HG03354 (cell line): ENCODE measurements around the gene KIF16B.
"Not testable (repeated sequence)": the region's sequence is repeated elsewhere in the genome, so short reads cannot be mapped to it uniquely, and the experiment has no call there.

ENCODE experiments used
- ATAC-seq: cut with Tn5 transposase; IDR thresholded peaks from one replicate; pipeline ENCODE4 v1.9.1; 2021; ENCODE audit warnings: mild to moderate bottlenecking; ENCODE audit not compliant: unreplicated experiment, poor library complexity, severe bottlenecking

KIF16B gene

GRCh38 chr20:16531485-16531884 is 41.8 kb downstream of the KIF16B start:
- no peak for ATAC-seq

- no peak for ATAC-seq
Measured at GRCh38 chr20:16530201-16530681, 43.0 kb downstream of the KIF16B start.

- ATAC-seq = no peak
Measured at GRCh38 chr20:16528078-16528477, 45.2 kb downstream of the KIF16B start.

DNA sequence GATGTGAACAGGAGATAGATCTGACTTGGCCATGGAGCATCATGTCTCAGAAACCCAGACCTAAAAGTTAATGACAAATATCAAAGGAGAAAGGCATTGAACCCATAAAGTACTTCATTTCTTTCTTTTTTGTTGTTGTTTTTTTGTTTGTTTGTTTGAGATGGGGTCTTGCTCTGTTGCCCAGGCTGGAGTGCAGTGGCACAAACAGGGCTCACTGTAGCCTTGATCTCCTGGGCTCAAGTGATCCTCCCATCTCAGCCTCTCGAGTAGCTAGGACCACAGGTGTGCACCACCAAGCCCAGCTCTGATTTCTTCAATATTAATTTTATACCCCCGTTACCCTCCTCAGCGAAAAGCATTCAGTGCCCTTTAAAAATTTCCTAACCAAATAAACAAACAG is 45.8 kb downstream of the KIF16B start:
- no peak for ATAC-seq

GRCh38 chr20:16526433-16527380 is 46.5 kb downstream of the KIF16B start:
- ATAC-seq = no peak

GRCh38 chr20:16522651-16523050 is 50.6 kb downstream of the KIF16B start:
- ATAC-seq = not testable (repeated sequence)

DNA sequence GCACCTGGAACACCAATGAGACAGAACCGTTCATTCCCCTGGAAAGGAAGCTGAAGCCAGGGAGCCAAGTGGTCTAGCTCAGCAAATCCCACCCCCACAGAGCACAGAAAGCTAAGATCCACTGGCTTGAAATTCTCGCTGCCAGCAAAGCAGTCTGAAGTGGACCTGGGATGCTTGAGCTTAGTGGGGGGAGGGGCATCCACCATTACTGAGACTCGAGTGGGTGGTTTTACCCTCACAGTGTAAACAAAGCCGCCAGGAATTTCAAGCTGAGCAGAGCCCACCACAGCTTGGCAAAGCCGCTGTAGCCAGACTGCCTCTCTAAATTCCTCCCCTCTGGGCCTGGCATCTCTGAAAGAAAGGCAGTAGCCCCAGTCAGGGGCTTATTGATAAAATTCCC is 53.1 kb downstream of the KIF16B start:
- no peak for ATAC-seq

- not testable (repeated sequence) for ATAC-seq
Measured at GRCh38 chr20:16519673-16520072, 53.6 kb downstream of the KIF16B start.

DNA sequence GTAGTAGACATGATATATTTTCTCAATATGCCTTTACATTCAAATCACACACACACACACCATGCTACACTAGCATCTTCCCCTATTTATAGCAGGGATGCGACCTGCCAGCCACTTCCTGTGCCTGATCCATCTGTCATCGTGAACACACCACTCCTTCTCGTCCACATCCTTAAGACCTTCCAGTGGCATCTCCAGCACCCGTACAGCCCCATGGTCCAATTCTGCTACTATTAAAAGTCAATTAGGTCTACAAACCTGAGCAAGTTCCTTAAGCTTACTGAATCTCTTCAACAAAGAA is 54.5 kb downstream of the KIF16B start:
- ATAC-seq = no peak

- no peak for ATAC-seq
Measured at GRCh38 chr20:16517946-16518783, 55.1 kb downstream of the KIF16B start.

GRCh38 chr20:16516794-16517193 is 56.5 kb downstream of the KIF16B start:
- no peak for ATAC-seq

DNA sequence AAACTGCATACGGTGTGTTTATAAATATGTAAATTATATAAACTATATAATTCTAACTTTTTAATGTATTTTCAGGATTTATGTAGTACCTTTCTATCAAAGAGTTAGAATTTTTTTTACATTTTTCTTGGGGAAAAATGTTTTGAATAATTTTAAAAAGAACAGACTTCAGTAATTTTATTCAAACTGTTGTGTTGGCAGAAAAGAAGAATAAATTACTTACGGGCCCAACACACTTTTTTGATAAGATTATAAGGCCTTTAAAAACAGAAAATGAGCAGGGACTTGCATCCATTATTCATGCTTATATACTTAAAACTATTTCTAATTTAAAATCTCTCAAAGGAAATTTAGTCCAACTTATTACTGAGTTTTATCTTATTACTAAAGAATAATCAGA is 58.2 kb downstream of the KIF16B start:
- no peak for ATAC-seq

DNA sequence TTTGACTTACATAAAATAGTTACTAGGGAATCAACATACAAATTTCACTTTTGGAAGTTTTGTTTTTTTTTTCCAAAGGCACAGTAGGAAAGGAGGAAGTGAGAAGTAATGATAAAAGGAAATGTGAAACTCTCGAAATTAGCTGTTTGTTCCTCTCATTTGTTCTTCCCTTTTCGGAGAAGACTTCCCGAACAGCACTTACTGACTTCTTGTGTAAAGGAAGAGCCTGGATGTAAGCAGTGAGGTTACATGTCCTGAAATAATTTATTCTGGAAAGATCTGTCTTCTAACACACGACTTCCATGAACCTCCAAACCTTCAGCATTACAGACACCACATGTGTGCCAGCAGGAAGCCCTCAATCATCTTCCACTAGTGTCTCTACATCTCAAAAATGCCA is 59.1 kb downstream of the KIF16B start:
- no peak for ATAC-seq

- ATAC-seq = no peak
Measured at GRCh38 chr20:16505894-16506293, 67.4 kb downstream of the KIF16B start.

- no peak for ATAC-seq
Measured at GRCh38 chr20:16501301-16501700, 71.9 kb downstream of the KIF16B start.

GRCh38 chr20:16500197-16500596 is 73.1 kb downstream of the KIF16B start:
- no peak for ATAC-seq

GRCh38 chr20:16498526-16499253 is 74.6 kb downstream of the KIF16B start:
- no peak for ATAC-seq

DNA sequence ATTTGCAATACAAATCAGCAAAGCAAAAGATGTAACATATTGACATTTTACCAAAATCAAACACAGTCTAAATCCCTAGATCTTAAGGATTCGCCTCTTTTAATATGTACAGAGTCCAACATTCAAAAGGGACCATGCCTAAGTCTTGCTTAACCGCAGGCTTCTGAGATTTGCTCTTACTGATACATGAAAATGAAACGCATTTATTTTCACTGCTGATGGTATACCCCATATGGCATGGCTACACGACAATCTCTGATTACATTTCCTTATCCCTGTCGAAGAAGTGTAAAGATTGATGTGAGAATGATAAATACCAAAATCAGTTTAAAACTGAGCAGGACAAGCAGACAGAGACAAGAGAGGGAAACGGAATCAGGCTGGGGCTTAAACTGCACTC is 75.4 kb downstream of the KIF16B start:
- ATAC-seq = no peak

GRCh38 chr20:16493486-16493885 is 79.8 kb downstream of the KIF16B start:
- no peak for ATAC-seq

GRCh38 chr20:16491294-16491905 is 81.8 kb downstream of the KIF16B start:
- no peak for ATAC-seq
